NCI-H446 (cell line): ENCODE measurements around the gene GOT1.
A peak's percentile ranks its signal among the peaks of the same experiment; 100 is the strongest.

ENCODE experiments used
- DNase-seq, 2 experiments: peaks; one replicate each; lab custom pipeline; 2025; lab: John Stamatoyannopoulos, UW

GOT1 gene

GRCh38 chr10:99430451-99431189, at the start of gene GOT1:
Gene GOT1 (minus strand): TSS chr10:99430624. CDS start chr10:99430565, 59 bp downstream.
- peak; percentile 82 to 95 for DNase-seq

GRCh38 chr10:99470327-99470726, 39.9 kb upstream of the GOT1 start:
- no peak for DNase-seq

- DNase-seq = no peak
Observed at GRCh38 chr10:99467236-99467999, 37.0 kb upstream of the GOT1 start.

- no peak for DNase-seq
Observed at GRCh38 chr10:99466632-99467223, 36.3 kb upstream of the GOT1 start.

- DNase-seq = no peak
Observed at GRCh38 chr10:99461230-99461629, 30.8 kb upstream of the GOT1 start.

- DNase-seq = no peak
Observed at GRCh38 chr10:99460070-99460469, 29.6 kb upstream of the GOT1 start.

- DNase-seq = no peak
Observed at GRCh38 chr10:99459217-99459616, 28.8 kb upstream of the GOT1 start.

GRCh38 chr10:99457813-99458212, 27.4 kb upstream of the GOT1 start:
- no peak for DNase-seq

- no peak for DNase-seq
Observed at GRCh38 chr10:99456931-99457288, 26.5 kb upstream of the GOT1 start.

GRCh38 chr10:99456207-99456930, 25.9 kb upstream of the GOT1 start:
- DNase-seq = no peak

- no peak for DNase-seq
Observed at GRCh38 chr10:99451981-99452380, 21.6 kb upstream of the GOT1 start.

- no peak for DNase-seq
Observed at GRCh38 chr10:99451499-99451788, 21.0 kb upstream of the GOT1 start.

GRCh38 chr10:99450624-99451498, 20.4 kb upstream of the GOT1 start:
- no peak for DNase-seq

- no peak for DNase-seq
Observed at GRCh38 chr10:99450156-99450555, 19.7 kb upstream of the GOT1 start.

- no peak for DNase-seq
Observed at GRCh38 chr10:99449023-99449422, 18.6 kb upstream of the GOT1 start.

GRCh38 chr10:99444383-99445045, 14.1 kb upstream of the GOT1 start:
- DNase-seq = no peak

GRCh38 chr10:99443500-99443899, 13.1 kb upstream of the GOT1 start:
- DNase-seq = no peak

GRCh38 chr10:99442394-99442793, 12.0 kb upstream of the GOT1 start:
- no peak for DNase-seq

- DNase-seq = no peak
Observed at GRCh38 chr10:99438890-99439289, 8.5 kb upstream of the GOT1 start.

GRCh38 chr10:99435986-99436638, 5.7 kb upstream of the GOT1 start:
- DNase-seq = peak in 1 of 2 experiments; percentile 46
